ENCODE results near the gene SORBS2.

Gene SORBS2

GRCh38 chr4:185805979-185806378 is 6.0 kb downstream of the SORBS2 start:
- Histone ChIP-seq H3K4me3 (ENCODE audit: low read depth, low read length) (no peak overlapping the region), H3K27ac (no peak overlapping the region), H3K36me3 (replicated peaks) (no peaks in the 10 kb centered on the region), H3K27me3 (replicated peaks) (no peaks in the 10 kb centered on the region)
- TF ChIP-seq CTCF (IDR thresholded peaks at IDR 0.05; ENCODE audit: low read depth, low read length, missing control alignments) = no peak
- no peak for DNase-seq
- in situ Hi-C loops (cut with HindIII; ENCODE audit: low pct_ligation_motif_present, low sequenced_read_pairs) = no loop called here

- Histone ChIP-seq H3K27ac (no peak overlapping the region), H3K4me3 (ENCODE audit: low read depth, low read length) (no peak overlapping the region), H3K36me3 (replicated peaks) (no peaks in the 10 kb centered on the region), H3K27me3 (replicated peaks) (no peaks in the 10 kb centered on the region)
- no peak for DNase-seq
- TF ChIP-seq CTCF (IDR thresholded peaks at IDR 0.05; ENCODE audit: low read depth, low read length, missing control alignments) = no peak
- in situ Hi-C loops (cut with HindIII; ENCODE audit: low pct_ligation_motif_present, low sequenced_read_pairs) = no loop called here
Measured at GRCh38 chr4:185805262-185805802, 6.7 kb downstream of the SORBS2 start.

GRCh38 chr4:185803022-185803421 is 9.0 kb downstream of the SORBS2 start:
- Histone ChIP-seq H3K4me3 (ENCODE audit: low read depth, low read length) (no peak overlapping the region), H3K36me3 (replicated peaks) (no peaks in the 10 kb centered on the region), H3K27ac (no peak overlapping the region), H3K27me3 (replicated peaks) (no peaks in the 10 kb centered on the region)
- no peak for DNase-seq
- in situ Hi-C loops (cut with HindIII; ENCODE audit: low pct_ligation_motif_present, low sequenced_read_pairs) = no loop called here
- no peak for TF ChIP-seq CTCF (IDR thresholded peaks at IDR 0.05; ENCODE audit: low read depth, low read length, missing control alignments)

- Histone ChIP-seq H3K36me3 (replicated peaks) (no peaks in the 10 kb centered on the region), H3K27ac (no peak overlapping the region), H3K4me3 (ENCODE audit: low read depth, low read length) (no peak overlapping the region), H3K27me3 (replicated peaks) (no peaks in the 10 kb centered on the region)
- TF ChIP-seq CTCF (IDR thresholded peaks at IDR 0.05; ENCODE audit: low read depth, low read length, missing control alignments) = no peak
- DNase-seq = no peak
- in situ Hi-C loops (cut with HindIII; ENCODE audit: low pct_ligation_motif_present, low sequenced_read_pairs) = no loop called here
Measured at GRCh38 chr4:185801471-185801870, 10.5 kb downstream of the SORBS2 start.

GRCh38 chr4:185800266-185800945 is 11.6 kb downstream of the SORBS2 start:
- no peak for TF ChIP-seq CTCF (IDR thresholded peaks at IDR 0.05; ENCODE audit: low read depth, low read length, missing control alignments)
- H3K4me3 ChIP-seq (ENCODE audit: low read depth, low read length) = no peak overlapping the region
- no peak overlapping the region for H3K27ac ChIP-seq
- DNase-seq = no peak
- no peaks in the 10 kb centered on the region for H3K36me3 ChIP-seq (replicated peaks)
- no peaks in the 10 kb centered on the region for H3K27me3 ChIP-seq (replicated peaks)
- in situ Hi-C loops (cut with HindIII; ENCODE audit: low pct_ligation_motif_present, low sequenced_read_pairs) = no loop called here

GRCh38 chr4:185799442-185799841 is 12.6 kb downstream of the SORBS2 start:
- no peak for TF ChIP-seq CTCF (IDR thresholded peaks at IDR 0.05; ENCODE audit: low read depth, low read length, missing control alignments)
- no peak for DNase-seq
- Histone ChIP-seq H3K36me3 (replicated peaks) (no peaks in the 10 kb centered on the region), H3K4me3 (ENCODE audit: low read depth, low read length) (no peak overlapping the region), H3K27ac (no peak overlapping the region), H3K27me3 (replicated peaks) (no peaks in the 10 kb centered on the region)
- in situ Hi-C loops (cut with HindIII; ENCODE audit: low pct_ligation_motif_present, low sequenced_read_pairs) = no loop called here

Measured in brain microvascular endothelial cell (primary cell).